Right ventricle myocardium inferior (tissue), 1 donor: Measurements from ENCODE around the gene CCNK. TPM values are rescaled to one million over a fixed set of nuclear protein-coding genes. Genes with fewer than 3 reads are reported as not detected.

ENCODE experiments used
- ATAC-seq: fragments of 200-7000 bp; cut with Tn5 transposase; one replicate; pipeline ENCODE4 v1.9.1; 2020; ENCODE audit warnings: mild to moderate bottlenecking, moderate library complexity
- DNase-seq: peaks from one replicate; pipeline ENCODE4 v3.0.0; 2021; ENCODE audit errors: missing footprints
- intact Hi-C: fragments of 100-400 bp; cut with DNase I; formaldehyde crosslinking; loops from one replicate; pipeline ENCODE4 v1.11.0; 2022
- total RNA-seq: library from RNA; stranded (reverse); fragmentation: NEBNext Ultra II Directional; extraction: Animal tissue kit (Norgen Biotek cat#: 25700); gene quantifications from one replicate; pipeline ENCODE4 v1.2.1, GENCODE V29; 2021
- donor health status: DM: no; HTN: yes; CAD: no; lungs with severe emphysema.

The CCNK gene
- total RNA-seq, 1 donor from 2014 or later, result 29.2 TPM

GRCh38 chr14:99525699-99526080, 44.5 kb downstream of the CCNK start:
- no peak for ATAC-seq
- intact Hi-C loops, result no loop called here
- DNase-seq, result no peak

DNA sequence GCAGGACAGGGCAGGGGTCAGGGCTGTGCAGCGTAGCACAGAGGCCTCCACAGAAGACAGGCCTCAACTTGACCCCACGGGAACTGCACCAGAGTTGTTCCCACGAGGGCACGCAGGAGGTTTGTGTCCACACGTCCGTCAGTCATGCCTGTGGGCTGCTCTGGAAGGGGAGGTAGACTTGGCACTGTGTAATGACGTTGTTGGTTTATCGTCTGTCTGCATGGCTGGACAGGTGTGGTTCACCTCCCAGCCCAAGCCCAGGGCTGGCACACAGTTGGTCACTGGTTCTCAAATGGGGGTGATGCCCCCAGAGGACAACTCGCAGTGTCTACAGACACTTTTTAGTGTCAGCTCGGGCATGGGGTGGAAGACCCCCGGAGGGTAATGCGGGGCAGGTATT, 45.8 kb downstream of the CCNK start:
- intact Hi-C loops, result no loop called here
- ATAC-seq (no peak), DNase-seq (no peak)

- intact Hi-C loops, result no loop called here
- no peak for ATAC-seq
- peak; percentile 42 for DNase-seq
Measured at GRCh38 chr14:99527427-99528076, 46.3 kb downstream of the CCNK start.

DNA sequence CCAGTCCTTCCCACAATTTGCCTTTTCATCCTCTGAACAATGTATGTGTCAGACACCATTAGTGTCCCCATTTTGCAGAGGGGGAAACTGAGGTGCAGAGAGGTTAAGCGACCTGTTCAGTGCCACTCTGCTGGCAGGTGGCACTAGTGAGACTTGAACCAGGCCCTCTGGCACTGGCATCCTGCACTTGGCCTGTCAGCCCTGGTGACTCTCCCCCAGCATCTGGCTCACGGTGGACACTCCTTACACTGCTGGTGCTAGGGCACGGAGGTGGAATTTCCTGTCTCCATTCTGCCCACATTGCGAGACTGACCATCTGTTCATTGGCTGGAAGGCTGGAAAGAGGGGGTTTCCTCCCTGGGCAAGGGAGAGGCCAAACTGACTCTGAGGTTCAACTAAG, 48.7 kb downstream of the CCNK start:
- DNase-seq, result no peak
- ATAC-seq, result no peak
- intact Hi-C loops, result no loop called here

DNA sequence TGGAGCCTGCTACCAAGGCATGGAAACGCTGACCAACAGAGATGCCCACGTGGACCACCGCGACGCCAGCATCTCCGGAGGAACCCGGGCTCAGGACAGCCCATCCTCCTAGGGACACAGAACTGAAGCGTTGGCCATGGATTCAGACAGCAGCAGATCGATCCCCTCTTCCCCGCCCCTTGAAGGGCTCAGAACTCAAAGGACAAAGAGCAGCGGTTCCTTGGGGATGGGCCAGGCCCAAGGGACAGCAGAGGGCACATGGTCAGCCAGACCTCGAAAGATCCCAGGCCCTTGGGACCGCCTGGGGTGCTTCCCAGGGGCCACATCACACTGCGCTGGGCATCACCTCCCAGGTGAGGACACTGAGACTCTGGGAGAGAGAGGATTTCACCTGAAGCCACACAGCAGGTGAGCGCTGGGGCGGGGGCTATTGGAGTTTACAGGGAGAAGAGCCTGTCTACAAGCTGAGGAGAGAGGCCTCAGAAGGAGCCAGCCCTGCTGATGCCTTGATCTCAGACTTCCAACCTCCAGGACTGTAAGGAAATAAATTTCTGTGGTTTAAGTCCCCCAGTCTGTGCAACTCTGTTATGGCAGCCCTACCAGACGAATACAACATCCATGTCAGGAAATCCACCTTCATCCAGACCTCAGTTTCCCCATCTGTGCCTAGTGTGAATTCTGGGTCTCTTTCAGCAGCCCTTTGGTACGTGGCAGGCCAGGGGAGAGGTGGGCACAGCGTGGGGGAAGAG, 49.4 kb downstream of the CCNK start:
- intact Hi-C loops, result no loop called here
- no peak for ATAC-seq

DNA sequence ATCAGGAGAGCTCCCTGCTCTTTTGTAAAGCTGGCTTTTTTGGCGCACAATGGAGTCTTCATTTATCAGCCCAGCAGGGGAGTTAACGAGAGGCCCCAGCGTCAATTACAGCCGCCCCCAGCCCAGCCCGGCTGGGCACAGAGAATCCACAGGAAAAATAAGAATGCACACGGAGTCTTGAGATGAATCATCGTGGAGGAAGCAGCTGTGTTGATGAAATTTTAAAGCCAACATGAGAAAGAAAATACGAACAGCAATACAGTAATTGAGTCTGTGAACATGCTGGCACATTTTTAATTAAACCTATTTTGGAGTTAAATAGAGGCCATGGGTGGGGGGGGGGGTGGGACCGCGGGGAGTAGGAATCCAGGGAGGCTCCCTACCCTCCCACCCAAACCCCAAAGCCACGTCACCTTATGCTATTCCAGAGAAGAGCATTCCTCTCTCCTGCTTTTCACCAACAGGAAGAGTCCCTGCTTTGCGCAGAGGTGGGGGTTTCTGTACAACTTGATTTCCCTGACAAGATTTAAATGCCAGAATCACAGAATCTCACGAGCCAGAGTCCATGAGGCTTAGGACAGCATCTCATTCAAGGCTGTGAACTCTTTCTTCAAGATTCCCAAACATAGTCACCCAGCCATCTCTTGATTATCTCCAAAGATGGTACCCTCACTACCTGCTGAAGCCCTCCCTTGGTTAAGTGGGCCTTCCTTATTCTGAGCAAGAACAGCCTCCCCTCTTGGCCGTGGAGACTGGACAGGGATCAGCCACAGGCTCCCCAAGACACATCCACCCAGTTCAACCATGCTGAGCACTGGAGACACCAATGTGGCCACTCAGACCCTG, 50.3 kb downstream of the CCNK start:
- DNase-seq, result no peak
- ATAC-seq, result no peak
- intact Hi-C loops, result no loop called here

More for the DNA sequence above, 49.4 kb downstream of the CCNK start:
- DNase-seq, result no peak

- DNase-seq, result no peak
- no peak for ATAC-seq
- intact Hi-C loops, result no loop called here
Measured at GRCh38 chr14:99532310-99532709, 51.1 kb downstream of the CCNK start.

DNA sequence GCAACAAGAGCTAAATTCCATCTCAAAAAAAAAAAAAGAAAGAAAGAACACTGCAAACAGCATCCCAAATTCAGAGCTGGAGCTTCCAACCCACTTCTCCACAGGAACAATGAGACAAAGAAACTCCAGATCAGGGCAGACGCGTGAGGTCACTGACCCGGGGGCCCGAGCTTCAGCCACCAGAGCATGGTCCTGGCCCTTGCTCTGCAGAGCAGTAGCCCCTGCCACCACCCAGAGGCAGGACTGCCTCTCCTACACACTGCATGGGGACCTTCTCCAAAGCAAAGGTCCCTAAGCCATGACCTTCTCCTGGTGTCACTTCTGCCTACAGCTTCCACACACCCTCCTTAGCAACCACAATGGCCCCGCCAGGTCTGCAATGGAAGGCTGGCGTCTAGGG, 53.1 kb downstream of the CCNK start:
- DNase-seq (no peak), ATAC-seq (no peak)
- intact Hi-C loops, result no loop called here

DNA sequence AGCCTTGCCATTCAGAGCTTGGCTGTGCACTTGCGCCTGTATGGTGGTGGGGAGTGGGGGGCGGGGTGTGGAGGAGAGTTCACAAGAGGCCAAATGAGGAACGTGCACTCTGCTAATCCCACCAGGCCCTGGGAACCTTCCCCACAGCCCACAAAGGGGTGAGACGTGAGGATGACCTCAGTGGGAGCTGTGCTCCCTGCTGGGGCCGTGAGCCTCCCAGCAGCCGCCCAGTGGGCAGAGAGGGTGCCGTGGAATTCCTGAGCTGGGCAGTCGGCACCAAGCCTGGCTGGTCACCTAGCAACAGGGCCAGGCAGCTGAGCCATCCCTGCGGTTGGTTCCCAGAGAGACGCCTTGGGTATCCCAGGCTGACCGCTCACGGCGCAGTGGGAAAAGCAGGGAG, 53.7 kb downstream of the CCNK start:
- intact Hi-C loops, result no loop called here
- ATAC-seq, result peak; percentile 57

DNA sequence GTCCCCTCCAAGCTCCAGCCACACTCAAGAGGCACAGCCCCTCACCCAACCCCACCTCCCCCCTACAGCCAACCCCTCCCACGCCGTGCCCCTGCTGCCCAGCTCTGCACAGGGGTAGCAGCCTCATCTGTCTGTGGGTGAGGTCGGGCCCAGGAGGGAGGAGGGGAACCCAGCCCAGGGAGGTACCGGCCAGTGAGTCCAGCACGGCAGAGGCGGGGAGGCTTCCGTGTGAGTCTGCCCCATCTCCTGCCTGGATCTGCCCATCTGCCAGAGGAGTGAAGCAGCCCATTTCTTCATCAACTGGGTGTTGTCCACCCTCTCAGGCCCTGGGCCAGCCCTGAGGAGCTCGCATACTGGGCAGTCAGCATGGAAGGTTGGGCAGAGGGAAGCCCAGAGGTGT, 54.2 kb downstream of the CCNK start:
- ATAC-seq (no peak), DNase-seq (no peak)
- intact Hi-C loops, result no loop called here

More for the DNA sequence above, 53.7 kb downstream of the CCNK start:
- no peak for DNase-seq

DNA sequence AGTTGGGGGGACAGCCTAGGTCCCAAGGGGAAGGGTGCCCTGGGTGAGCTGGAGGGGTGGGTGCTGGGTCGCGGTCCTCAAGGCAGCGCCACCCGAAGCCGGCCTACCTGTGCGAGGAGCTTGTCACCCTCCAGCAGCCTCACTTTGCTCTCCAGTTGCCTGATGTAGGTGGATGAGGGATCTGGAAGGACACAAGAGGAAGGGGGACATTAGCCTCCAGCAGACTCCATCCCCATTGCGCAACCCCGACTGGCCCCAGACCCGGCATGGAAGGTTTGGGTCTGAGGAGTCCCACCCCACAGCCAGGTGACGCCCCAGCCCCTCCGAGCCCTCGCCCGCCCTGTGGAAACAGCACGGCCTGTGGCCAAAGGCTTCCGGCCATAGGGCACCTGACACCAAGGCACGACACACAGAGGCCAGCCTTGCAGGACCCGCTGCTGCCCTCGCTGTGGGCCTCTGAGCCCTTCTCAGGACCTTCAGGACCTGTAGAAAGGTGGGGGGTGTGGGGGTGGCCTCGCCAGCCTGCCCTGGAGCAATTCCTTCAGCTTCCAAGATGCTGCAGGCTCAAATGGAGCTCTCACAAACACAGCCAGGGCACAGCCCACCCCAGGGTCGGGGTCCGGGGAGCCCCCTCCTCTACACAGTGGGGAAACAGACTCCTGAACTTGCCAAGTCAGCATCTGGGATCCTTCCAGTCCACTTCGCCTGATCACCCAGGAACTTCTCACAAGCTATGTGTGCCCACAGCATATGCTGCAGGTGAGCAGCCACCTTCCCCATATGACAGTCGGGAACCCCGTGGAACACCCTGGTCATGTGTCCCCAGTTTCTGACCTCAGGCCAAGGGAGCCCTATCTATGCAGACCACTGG, 54.9 kb downstream of the CCNK start:
- intact Hi-C loops, result no loop called here
- DNase-seq, result no peak

DNA sequence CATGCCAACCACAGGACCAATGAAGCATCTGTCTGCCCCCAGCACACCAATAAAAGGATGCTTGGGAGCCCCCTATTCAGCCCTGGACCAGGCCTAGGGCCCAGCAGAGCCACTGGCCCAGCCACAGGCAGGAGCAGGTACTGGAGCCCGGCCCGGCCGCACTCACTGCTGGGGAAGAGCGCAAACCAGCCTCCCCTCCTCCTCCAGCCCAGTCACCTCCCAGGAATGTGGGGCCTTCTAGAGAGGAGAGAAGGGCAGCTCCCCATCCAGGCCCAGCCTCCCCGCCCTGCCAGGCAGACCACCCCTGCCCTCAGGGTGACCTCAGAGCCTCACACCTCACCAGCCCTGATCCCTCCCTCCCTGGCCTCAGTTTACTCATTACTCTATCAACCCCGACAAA, 56.2 kb downstream of the CCNK start:
- no peak for DNase-seq
- intact Hi-C loops, result no loop called here
- peak; percentile 65 for ATAC-seq

More for the DNA sequence above, 54.9 kb downstream of the CCNK start:
- no peak for ATAC-seq

DNA sequence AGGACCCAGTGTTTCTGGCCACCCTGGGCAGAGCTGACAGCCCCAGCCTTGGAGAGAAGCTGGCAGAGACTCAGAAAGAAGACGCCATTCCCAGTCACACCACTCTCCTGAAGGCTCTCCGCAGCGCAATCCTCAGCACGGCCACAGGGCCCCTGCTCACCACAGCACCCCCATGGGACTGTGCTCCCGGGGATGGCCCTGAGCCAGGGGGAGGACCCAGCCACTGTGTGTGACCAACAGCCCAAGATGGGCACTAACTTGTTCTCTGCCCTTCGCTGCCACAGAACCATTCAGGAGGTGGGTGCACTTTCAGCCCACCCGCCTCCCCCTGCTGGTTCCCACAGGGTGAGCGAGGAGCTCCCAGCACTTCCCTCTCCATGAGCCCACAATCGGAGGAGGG, 57.1 kb downstream of the CCNK start:
- intact Hi-C loops, result no loop called here
- ATAC-seq (peak; percentile 27), DNase-seq (no peak)

DNA sequence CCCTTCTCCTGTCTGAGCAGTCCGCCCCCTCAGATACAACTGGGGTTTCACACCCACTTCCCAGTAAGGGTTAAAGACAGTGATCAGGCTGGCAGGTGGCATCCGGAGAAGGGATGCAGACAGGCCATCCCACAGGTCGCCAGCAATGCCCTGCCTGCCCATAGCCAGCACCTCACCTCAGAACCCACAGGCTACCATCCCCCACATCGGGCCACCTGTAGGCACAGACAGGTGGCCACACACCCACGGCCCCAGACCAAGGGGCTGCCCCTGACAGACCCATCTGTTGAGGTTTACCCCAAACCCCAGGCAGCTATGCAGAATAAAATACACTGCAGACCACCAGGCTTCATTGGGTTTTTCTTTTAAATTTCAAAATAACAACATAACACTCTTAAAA, 57.5 kb downstream of the CCNK start:
- DNase-seq, result no peak
- intact Hi-C loops, result no loop called here
- ATAC-seq, result no peak

DNA sequence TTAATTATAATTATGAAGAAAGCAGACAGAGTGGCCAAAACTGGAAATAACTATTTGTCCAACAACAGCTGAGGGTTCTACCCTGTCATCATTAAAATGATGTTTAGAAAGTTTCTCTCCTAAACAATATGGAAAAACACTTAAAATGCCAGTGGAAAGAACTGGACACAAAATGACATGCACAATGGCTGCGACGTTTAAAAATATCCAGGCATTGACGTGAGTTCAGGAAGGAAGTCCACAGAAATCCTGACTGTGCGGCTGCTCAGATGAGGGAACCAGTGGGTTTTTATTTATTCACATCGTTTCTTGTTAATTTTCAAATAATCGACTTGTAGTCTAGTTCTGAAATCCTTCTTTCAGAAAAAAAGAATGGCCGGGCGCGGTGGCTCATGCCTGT, 58.3 kb downstream of the CCNK start:
- ATAC-seq (no peak), DNase-seq (no peak)
- intact Hi-C loops, result no loop called here

DNA sequence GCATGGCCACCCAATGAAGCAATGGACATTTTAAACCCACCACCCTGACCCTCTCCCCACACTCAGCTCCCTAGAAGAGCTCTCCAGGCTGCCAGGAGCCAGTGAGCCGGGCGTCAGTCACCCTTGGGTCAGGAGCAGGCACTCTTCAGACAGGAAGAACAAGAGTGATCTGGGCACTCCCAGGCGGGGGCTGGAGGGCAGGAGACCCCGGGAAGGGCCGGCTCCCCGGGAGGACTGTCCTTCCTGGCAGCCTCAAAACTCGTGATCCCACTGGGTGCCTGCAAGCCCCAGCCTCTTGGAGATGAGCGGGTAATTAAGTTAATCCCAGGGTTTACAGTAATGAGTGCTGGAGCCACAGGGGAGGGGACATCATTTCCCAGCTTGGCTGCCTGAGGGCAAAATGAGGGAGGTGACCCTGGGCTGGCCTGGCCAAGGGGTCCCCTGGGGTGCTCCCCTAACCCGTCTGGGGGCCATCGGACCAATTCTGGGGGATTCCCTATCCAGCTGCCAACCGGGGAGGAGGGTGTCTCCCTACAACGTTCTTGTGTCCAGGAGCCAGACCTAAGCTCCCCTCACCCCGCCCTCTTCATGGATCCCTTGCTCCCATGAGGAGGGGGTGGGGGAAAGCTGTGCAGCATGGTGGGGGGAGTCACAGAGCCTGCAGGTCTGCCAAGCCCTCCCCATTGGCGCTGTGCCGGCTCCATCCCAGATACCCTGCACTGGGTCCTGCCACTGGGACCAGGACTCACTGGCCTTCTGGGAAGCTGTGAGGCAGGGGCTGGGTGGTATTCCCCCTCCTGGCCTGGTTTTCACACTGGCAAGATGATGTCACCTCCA, 59.2 kb downstream of the CCNK start:
- no peak for DNase-seq
- intact Hi-C loops, result no loop called here
- ATAC-seq, result no peak

DNA sequence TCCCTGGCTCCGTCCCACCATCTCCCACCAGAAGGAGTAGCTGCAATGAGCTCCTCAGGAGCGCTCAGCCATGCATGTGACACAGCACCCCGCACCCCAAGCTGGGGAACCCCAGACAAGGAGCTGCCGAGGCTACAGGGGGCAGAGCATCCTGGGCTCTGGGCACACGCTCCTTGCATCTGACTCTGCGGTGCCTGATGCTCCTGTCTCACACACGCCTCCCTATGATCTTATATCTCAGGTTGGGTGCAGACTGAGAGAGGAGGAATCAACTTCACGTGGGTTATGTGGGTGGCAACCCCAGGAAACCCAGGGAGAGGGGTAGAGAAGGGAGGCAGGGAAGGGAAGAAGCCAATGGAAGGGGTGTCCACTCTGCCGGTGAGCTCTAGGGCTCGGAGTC, 60.0 kb downstream of the CCNK start:
- DNase-seq, result no peak
- intact Hi-C loops, result no loop called here
- ATAC-seq, result no peak
